KBM-7 (cell line): Measurements from ENCODE around the gene PRPS1L1.

ENCODE experiments used
- DNase-seq: peaks from one replicate; pipeline ENCODE4 v3.0.0-alpha.2; 2015
- in situ Hi-C: fragments of 300-500 bp; cut with MboI; formaldehyde crosslinking; loops from 2 replicates; pipeline ENCODE4 v1.14.3; 2020; ENCODE audit warnings: low sequenced_read_pairs, low pct_unique_long_range_greater_than_20kb, mixed read lengths

Gene PRPS1L1

DNA sequence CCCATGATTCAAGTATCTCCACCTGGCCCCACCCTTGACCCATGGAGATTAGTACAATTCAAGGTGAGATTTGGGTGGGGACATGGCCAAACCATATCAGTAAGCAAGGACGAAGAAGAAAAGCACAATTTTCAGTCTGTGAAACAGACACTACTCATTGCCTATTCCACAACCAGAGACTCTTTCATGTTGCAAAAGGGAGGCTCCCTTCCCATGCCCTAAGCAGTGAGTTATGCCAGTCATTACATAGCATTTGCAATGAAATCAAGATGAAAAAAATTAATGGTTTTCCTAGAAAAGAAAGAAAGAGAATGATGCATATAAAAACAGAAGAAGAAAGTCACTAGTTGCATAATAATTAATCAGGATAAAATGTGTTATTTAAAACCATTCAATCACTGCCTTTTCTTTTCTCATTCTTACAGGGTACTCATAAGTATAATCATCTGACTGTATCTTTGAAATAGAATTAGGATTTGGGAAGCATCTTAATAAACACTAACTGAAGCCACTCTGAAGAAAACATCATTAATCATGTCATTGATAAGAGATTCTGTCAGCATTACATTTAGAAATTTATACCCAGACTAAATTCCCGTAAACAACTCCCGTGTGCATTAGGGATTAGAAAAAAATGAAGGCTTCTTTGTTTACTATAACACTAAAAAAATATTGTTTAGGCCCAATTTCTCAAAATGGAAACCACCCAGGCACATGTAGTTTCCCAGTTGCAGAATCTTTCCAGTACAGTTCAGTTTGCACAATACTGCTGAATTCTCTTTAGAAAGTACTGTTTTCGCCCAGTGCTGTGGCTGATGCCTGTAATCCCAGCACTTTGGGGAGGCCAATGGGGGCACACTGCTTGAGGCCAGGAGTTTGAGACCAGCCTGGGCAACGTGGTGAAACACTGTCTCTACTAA, 9.1 kb downstream of the PRPS1L1 start:
- DNase-seq: no peak
- in situ Hi-C loops: no loop called here

DNA sequence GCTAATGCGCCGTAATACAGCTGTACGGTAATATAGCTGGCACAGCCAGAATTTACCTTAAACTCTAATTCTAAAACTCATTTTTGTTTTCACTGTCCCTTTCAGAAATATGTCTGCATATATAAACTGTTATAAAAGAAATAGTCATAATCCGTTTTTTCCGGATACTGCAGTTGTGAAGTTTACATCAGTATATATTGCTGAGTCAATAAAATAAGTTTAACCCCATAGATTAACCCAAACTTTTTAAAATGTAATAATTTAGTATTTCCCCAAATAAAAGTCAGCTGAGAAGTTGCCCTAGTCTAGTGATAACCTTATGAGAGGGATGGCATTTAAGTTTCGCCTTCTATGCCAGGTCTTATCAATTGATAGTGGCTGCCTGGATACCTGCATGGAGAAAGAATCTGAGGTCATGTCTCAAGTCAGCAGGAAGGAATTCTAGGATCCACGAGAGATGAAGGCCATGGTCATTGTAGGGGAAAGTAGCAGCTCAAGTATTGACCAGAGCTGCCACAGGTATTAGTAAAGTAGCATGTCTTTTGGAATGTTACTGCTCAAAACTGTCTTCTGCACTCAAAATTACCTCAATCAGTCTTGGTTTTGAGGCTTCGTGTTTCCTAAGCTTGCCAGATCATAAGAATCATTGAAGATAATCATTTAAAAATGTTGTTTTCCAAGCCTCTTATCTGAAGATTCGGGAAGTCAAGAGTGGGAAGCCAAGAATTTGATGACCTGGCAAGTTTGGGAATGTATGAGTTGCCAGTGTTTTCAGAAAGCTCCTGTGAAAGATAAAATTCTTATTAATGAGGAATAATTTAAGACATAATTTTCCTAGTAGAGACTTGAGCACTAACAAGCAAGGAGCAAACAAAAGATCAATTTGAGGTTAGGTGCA, 10.8 kb downstream of the PRPS1L1 start:
- no peak for DNase-seq
- in situ Hi-C loops: no loop called here

DNA sequence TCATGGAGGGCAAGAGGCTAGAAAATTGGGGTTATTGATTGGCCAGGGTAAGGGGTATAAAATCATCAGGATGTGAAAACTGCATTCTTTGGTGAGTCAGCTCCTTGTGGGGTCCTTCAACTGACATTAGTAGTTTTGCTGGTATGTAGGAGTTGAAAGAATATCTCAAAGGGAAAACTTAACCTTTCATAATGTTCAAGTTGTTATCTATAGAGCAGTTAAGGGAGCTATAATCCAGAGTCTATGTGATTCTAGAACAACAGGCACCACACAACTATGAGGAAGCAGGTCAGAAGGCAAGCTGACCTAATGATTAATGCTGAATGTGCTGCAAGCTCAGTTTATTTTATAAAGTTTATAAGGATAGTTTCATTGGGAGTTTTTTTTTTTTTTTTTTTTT, 13.7 kb downstream of the PRPS1L1 start:
- no peak for DNase-seq
- in situ Hi-C loops: no loop called here

DNA sequence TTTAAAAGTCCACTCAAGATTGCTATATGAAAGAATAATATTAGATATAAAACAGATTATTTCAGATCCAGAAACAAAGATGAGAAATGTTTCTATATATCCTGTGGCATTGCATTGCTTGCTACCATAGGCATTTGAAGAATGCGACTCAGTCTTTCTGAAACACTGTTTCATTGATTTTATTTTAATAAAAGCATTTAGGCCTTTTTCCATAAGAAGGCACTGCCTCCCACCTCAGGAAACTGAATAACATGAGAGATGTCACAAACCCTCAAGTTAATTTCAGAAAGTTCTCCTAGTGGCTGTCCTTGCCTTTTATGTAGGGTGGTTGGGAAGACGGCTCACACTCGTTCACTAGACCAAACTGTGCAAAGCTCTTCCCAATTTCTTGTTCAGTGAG, 23.3 kb downstream of the PRPS1L1 start:
- in situ Hi-C loops: no loop called here
- no peak for DNase-seq

DNA sequence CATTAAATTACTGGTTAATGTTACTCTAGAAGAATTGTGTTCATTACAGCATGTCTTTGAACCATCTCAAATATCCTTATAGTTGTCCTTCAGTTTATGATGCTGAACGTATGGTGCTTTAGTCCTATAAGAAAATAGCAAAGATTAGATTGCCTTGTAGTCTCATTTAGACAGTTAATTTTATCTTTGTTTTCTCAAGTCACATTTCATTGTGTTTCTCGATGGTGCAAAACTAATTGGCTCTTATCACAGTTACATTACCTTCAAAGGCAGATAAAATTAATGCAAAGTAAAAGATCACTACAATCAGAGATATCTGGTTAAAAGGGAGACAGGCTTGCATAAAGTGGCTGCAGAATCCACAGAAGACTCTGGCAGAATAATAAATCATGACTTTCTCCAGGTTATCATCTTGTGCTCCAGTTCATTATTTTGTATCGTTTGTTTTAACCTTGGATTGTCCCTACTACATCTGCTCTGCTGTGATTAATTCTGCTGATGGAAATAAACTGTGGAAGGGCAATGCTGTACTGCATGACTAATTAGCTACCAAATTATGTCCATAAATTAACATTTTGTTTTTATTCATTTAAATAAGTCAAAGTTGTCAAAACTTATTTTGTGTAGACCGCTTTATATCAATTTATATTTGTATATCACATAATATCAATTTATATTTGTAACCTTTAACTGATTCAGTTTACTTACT, 24.2 kb downstream of the PRPS1L1 start:
- no peak for DNase-seq
- in situ Hi-C loops: no loop called here

DNA sequence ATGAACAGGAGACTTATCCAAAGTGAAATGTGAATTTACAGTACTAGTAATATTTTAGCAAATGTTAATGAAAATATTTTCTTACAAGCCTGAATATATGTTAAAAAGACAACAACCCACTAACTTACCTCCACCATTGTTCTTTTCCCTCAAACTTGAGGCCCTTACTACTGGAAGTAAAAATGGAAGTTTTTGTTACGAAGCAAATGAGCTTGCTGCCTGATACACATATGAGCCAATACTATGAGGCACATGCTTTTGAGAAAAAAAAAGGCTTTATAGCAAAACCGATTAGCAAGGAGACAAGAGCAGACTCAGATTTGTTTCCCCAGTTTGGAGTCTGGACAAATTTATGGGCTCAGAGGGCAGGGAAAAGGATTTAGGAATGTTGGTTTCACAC, 29.0 kb downstream of the PRPS1L1 start:
- in situ Hi-C loops: no loop called here
- no peak for DNase-seq

DNA sequence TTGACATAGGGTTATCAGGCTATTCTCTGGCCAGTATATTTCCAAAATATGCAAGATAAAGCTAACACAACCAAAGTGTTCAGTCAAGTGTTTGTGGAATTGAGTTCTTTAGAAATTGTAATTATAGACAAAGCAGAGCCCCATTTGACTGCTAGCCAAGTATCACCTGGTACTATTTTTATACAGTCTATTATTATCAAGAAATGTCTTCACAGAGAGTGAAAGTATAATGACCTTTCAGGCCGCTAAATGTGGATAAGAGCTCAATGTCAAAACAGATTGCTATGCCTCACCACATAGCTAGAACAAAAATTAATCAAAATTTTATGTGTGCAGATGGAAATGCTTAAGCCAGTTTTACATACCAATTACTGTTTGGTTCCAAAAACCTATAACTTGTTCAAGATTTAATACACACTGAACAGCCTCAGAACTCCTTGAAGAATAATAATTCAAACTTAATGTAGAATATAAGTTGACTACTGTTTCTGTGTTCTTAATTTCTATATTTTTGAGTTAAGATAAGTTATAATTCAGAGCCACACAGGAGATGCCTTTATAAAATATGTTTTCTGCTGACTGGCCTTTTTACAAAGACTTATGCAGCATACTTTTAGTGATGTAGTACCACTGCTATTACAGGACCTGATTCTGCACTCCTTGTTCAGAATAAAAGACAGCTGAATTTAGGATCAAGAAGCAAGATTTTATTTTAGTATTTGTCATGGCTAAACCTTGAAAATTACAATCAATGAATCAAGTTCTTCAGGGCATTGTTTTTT, 31.0 kb downstream of the PRPS1L1 start:
- no peak for DNase-seq
- in situ Hi-C loops: no loop called here

DNA sequence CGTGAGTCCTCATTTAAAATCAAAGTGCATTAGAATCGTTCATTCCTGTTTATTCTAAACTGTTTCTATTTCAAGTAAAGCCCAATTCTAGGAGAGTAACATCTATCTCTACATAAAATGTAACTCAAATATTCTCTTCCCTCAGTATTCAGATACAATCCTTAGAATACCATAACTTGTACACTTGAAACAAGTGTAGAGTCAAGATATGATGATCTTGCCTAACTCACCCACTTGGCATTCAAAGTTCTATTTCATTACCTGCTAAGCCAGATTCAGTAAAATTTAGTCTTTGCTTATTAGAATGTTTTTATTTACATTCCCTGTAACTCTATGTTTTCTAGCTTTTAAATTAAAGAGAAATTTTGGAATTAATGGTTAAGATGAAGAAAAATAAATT, 31.6 kb downstream of the PRPS1L1 start:
- in situ Hi-C loops: no loop called here

DNA sequence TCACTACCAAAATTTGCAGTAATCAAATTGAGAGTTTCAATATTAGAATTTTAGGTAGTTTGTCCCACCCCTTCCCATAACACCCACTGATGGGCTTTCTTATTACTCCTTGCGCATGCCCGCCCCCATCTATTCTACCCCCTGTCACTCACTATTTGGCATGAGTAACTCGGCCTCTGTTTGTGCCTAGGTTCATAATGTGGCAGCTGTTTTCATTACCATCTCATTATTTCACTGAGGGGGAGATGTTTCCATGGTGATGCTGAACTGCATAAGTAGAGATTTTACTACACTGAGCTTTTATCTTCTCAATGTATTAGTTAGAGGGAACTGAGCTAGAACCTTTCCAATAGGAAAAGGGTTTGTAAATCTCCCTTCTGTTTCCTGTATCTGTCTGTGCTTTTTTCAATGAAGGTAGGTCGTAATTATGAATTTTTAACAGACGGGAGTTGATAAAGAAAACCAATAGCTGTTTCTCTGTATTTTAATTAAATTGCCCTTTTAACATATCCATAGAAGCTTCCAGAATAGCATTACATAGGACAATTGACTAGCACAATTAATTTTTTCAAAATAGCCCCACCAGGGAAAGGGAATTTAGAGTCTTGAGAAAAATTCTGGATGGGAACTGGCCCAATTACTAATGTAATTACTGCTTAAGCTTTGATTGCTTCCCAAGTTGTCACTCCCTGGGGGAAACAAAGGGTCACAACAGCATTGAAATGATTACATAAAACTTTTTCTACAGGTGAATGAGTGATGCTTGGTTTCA, 33.4 kb downstream of the PRPS1L1 start:
- no peak for DNase-seq
- in situ Hi-C loops: no loop called here

More for the DNA sequence above, 31.6 kb downstream of the PRPS1L1 start:
- DNase-seq: no peak

DNA sequence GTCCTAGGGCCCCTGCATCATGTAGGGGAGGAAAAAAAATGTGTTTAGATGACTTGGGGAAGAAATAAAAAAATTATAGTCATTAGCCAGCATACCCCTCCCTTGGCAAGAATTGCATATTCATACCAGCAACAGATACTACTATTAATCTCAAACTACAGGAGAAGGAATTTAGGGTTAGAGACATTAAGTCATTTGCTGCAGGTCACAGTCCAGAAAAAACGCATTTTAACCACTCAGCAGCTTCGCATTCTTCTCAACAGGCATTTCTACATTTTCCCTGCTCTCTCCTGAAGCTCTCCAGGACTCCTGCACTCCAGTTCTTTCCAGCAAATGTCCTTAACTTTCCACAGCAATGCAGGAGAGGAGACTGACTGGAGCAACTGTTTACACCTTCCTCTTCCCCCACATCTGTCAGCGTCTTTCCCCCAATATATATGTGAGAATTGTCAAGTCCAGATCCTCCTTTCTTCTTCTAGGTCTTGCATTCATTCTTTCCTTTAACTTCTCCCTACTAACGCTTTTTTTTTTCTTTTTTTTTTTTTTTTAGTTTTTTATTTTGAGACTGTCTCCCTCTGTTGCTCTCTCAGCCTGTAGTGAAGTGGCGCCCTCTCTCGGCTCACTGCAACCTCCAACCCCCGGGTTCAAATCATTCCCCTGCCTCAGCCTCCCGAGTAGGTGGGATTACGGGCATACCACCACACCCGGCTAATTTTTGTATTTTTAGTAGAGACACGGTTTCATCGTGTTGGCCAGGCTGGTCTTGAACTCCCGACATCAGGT, 35.6 kb downstream of the PRPS1L1 start:
- in situ Hi-C loops: no loop called here
- DNase-seq: peak; percentile 10

DNA sequence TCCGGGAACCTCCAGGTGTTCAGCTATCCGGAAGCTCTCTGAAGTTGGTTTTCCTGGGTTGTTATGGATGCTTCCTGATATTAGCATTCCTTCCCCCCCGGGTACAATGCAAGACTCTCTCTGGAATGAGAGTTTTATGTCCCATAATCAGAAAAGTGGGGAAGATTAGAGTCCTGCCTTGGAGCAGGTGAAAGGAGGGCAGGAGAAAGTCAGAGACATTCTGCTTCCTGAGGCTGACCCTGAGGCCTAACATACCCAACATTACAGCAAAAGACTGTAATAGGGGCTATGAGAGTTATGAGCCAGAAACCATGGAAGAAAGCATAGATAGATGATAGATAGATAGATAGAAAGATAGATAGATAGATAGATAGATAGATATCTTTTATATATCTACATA, 36.9 kb downstream of the PRPS1L1 start:
- in situ Hi-C loops: no loop called here
- DNase-seq: no peak

DNA sequence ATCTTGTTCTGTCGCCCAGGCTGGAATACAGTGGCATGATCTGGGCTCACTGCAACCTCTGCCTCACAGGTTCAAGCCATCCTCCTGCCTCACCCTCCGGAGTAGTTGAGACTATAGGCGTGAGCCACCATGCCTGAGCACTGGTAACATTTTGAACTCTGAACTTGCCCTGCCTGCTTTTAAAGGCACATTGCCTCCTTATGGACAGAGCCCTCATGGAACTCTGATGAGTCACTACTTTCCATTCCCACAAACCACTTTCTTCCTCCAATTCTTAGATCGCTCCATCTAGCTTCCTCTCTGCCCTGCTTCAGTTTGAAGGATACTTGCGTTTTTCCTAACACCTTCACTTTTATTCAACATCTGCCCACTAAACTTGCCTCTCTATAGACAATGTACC, 38.1 kb downstream of the PRPS1L1 start:
- no peak for DNase-seq
- in situ Hi-C loops: no loop called here

DNA sequence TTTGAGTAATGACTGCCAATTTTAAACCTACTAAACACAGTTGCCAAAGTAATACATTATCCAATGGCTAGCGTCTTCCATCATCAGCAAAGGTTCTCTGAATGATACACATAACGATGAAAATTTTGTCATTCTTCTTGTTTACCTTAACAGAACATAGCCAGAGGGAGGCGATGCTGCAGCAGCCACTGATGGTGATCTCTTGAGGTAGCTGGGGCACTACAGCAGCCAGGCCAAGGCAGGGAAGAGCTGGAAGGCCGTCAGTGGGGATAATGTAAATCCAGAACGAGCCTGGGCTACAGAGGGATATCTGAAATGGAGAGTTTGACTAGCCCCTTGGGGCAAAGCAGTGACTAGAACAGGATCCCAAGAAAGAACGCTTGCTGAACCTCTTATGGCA, 38.8 kb downstream of the PRPS1L1 start:
- in situ Hi-C loops: no loop called here
- DNase-seq: no peak

DNA sequence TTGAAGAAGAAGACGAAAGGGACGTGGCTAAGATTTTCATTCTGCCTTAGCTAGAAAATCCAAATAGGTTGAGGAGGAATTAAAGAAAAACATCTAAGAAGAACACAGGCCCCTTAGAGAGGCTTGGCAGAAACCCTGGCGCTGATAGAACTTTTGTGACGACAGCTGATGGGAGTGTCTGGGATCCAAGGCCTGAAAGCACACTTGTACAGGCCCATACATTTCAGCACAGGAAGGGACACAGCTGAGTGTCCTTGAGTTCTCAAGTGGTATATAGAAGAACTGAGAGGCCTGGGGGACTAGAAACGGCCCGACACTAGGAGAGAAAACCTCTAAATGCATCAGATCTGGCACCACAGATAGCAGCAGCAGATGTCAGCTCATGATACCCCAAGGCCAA, 39.5 kb downstream of the PRPS1L1 start:
- in situ Hi-C loops: no loop called here
- no peak for DNase-seq

DNA sequence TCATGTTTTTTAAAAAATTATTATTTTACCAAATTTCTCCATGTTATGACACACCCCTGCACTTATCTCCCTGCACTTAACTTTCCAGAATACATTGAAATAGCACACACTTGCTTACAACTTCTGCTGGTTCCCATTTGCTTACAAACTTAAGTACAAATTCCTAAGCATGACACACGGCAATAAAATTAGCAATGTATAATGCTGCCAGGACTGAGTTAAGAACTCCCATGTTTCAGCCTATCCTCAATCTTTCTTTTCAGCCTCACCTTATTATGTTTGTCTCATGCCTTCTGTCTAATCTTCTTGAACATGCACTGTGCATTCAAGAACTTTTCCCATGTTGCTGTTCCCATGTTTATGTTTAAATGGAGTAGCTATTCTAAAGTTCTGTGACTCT, 40.8 kb downstream of the PRPS1L1 start:
- in situ Hi-C loops: no loop called here
- no peak for DNase-seq

DNA sequence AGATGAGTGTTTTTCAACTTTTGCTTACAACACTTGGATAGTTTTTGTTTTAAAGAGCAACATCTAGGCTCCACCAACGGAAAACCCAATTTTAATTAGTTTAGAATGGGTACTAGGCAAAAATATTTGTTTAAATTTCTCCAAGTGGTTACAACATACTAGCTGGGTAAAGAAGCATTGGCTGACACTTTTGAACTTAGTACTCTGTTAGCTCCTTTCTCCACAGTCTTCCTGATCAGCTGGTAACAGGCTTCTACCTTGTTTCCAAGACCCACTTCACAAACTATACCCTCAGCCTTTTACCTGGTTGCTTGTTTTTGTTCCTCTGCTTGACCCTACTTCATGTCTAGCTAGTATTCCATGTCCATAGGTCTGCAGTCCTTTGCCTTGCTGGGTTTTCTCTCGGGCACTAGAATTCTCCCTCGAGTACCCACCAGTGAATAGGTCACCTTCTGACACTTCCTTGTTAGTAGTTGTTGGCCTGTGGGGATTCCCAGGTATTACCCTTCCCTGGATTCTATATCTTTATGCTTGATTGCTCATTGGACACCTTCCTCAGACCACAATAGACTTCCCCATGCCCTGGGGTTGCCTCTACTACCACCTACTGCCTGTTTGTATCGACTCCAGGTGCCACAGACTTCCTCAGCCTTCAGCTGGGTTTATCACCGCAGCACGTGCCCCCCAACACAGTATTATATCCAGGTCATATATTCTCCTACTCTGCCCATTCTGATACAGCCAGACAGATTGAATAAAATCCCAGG, 42.0 kb downstream of the PRPS1L1 start:
- peak; percentile 8 for DNase-seq
- in situ Hi-C loops: no loop called here

DNA sequence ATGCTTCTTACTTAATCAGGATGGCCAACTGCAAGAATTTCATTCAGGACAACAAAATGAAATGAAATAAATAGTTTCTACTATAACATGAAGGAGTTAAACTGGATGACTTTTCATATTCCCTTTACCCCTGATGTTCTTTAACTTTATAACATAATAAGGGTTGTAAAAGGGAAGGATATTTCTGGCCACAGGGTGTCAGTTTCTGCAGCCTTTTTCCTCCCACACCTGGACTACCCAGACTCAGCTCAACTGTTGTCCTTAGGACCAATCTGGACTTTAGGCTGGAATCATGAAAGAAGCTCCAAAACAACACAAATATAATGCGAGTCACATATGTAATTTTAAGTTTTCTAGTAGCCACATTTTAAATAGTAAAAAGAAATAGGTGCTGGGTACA, 43.4 kb downstream of the PRPS1L1 start:
- in situ Hi-C loops: no loop called here
- DNase-seq: no peak
